ENCODE measurements around the gene ARHGEF16.

ARHGEF16 gene

GRCh38 chr1:3505161-3505560 lies 50.7 kb downstream of the ARHGEF16 start:
- DNase-seq, result no peak

GRCh38 chr1:3506041-3506440 lies 51.6 kb downstream of the ARHGEF16 start:
- no peak for DNase-seq

GRCh38 chr1:3506943-3507342 lies 52.5 kb downstream of the ARHGEF16 start:
- DNase-seq, result no peak

GRCh38 chr1:3507636-3508275 lies 53.3 kb downstream of the ARHGEF16 start:
- no peak for DNase-seq

GRCh38 chr1:3508757-3509415 lies 54.4 kb downstream of the ARHGEF16 start:
- no peak for DNase-seq

GRCh38 chr1:3509721-3510120 lies 55.3 kb downstream of the ARHGEF16 start:
- no peak for DNase-seq

- DNase-seq, result no peak
Observed at GRCh38 chr1:3510136-3510955, 55.9 kb downstream of the ARHGEF16 start.

- DNase-seq, result no peak
Observed at GRCh38 chr1:3510956-3511250, 56.4 kb downstream of the ARHGEF16 start.

GRCh38 chr1:3511306-3511705 lies 56.8 kb downstream of the ARHGEF16 start:
- DNase-seq, result no peak

- no peak for DNase-seq
Observed at GRCh38 chr1:3511856-3512255, 57.4 kb downstream of the ARHGEF16 start.

GRCh38 chr1:3514404-3514803 lies 59.9 kb downstream of the ARHGEF16 start:
- no peak for DNase-seq

GRCh38 chr1:3515272-3515671 lies 60.8 kb downstream of the ARHGEF16 start:
- DNase-seq, result no peak

- no peak for DNase-seq
Observed at GRCh38 chr1:3515774-3516480, 61.5 kb downstream of the ARHGEF16 start.

- DNase-seq, result no peak
Observed at GRCh38 chr1:3516481-3516869, 62.0 kb downstream of the ARHGEF16 start.

- DNase-seq, result no peak
Observed at GRCh38 chr1:3516911-3517675, 62.6 kb downstream of the ARHGEF16 start.

- peak; percentile 32 for DNase-seq
Observed at GRCh38 chr1:3518256-3518655, 63.8 kb downstream of the ARHGEF16 start.

GRCh38 chr1:3518756-3519155 lies 64.3 kb downstream of the ARHGEF16 start:
- DNase-seq, result no peak

- no peak for DNase-seq
Observed at GRCh38 chr1:3519301-3519885, 64.9 kb downstream of the ARHGEF16 start.

GRCh38 chr1:3520419-3521378 lies 66.2 kb downstream of the ARHGEF16 start:
- DNase-seq, result no peak

GRCh38 chr1:3521426-3521825 lies 67.0 kb downstream of the ARHGEF16 start:
- DNase-seq, result no peak

GRCh38 chr1:3522112-3522511 lies 67.6 kb downstream of the ARHGEF16 start:
- no peak for DNase-seq

Measured in stimulated activated CD4-positive, alpha-beta T cell treated with anti-CD3 and anti-CD28 coated beads, Interleukin-4, amount 100 ng/mL, for 24 hours (primary cell).